Stromal cell of bone marrow (primary cell): ENCODE measurements around the gene RPS6KB2.

Experiments used
- DNase-seq: peaks from one replicate; pipeline ENCODE4 v3.0.0-alpha.2; 2012; ENCODE audit warnings: low read depth

The RPS6KB2 gene

GRCh38 chr11:67428052-67429001, at the start of gene RPS6KB2:
Gene RPS6KB2, plus strand, starts transcription at chr11:67428494. Its CDS starts 52 bp downstream, at chr11:67428546.
- peak; percentile 95 for DNase-seq

GRCh38 chr11:67378544-67378943, 49.8 kb upstream of the RPS6KB2 start:
- no peak for DNase-seq

- peak; percentile 47 for DNase-seq
Observed at GRCh38 chr11:67379061-67380058, 48.9 kb upstream of the RPS6KB2 start.

- no peak for DNase-seq
Observed at GRCh38 chr11:67381244-67381972, 46.9 kb upstream of the RPS6KB2 start.

- DNase-seq = peak; percentile 57
Observed at GRCh38 chr11:67382276-67383136, 45.8 kb upstream of the RPS6KB2 start.

- DNase-seq = peak; percentile 33
Observed at GRCh38 chr11:67384851-67385366, 43.4 kb upstream of the RPS6KB2 start.

- no peak for DNase-seq
Observed at GRCh38 chr11:67387069-67387468, 41.2 kb upstream of the RPS6KB2 start.

GRCh38 chr11:67387518-67387917, 40.8 kb upstream of the RPS6KB2 start:
- no peak for DNase-seq

GRCh38 chr11:67389477-67389876, 38.8 kb upstream of the RPS6KB2 start:
- DNase-seq = no peak

- no peak for DNase-seq
Observed at GRCh38 chr11:67390947-67391303, 37.4 kb upstream of the RPS6KB2 start.

- peak; percentile 89 for DNase-seq
Observed at GRCh38 chr11:67391304-67392182, 36.8 kb upstream of the RPS6KB2 start, which contains the start of gene RAD9A. Gene RAD9A, plus strand, starts transcription at chr11:67391986. Its CDS starts 59 bp downstream, at chr11:67392045.

GRCh38 chr11:67392183-67392715, 36.0 kb upstream of the RPS6KB2 start:
- DNase-seq = no peak

GRCh38 chr11:67393437-67393836, 34.9 kb upstream of the RPS6KB2 start:
- DNase-seq = no peak

- no peak for DNase-seq
Observed at GRCh38 chr11:67393990-67394389, 34.3 kb upstream of the RPS6KB2 start.

GRCh38 chr11:67395555-67396258, 32.6 kb upstream of the RPS6KB2 start:
- no peak for DNase-seq

- DNase-seq = no peak
Observed at GRCh38 chr11:67396259-67396581, 32.1 kb upstream of the RPS6KB2 start.

GRCh38 chr11:67396587-67397389, 31.5 kb upstream of the RPS6KB2 start:
- DNase-seq = no peak

- no peak for DNase-seq
Observed at GRCh38 chr11:67397536-67397935, 30.8 kb upstream of the RPS6KB2 start.
